ENCODE results near the gene FOXL2NB. TPM values are rescaled to one million over a fixed set of nuclear protein-coding genes. Genes with fewer than 3 reads are reported as not detected.

FOXL2NB gene
- total and polyA plus RNA-seq, 4 donors = not detected

GRCh38 chr3:138945709-138946662, 1.0 kb upstream of the FOXL2NB start:
- Histone ChIP-seq H3K27me3 (ENCODE audit: control insufficient read depth in 3 of 3, insufficient read depth in 3 of 3, low read length in 2 of 3) (peaks cover 0 to 95% (median 82%) of the 10 kb centered on the region in 3 donors), H3K4me3 (peak overlapping the region; percentile 17), H3K4me1 (ENCODE audit: control insufficient read depth in 5 of 5, insufficient read depth in 5 of 5, low read length in 5 of 5) (peaks cover 0 to 32% (median 13%) of the 10 kb centered on the region in 5 donors), H3K27ac (ENCODE audit: low read depth in 1 of 2, low read length in 1 of 2) (no peak overlapping the region), H3K9me3 (ENCODE audit: control insufficient read depth in 4 of 4, insufficient read depth in 3 of 4, low read length in 3 of 4) (peaks cover 0 to 7% (median 0%) of the 10 kb centered on the region in 4 donors), H3K9ac (ENCODE audit: insufficient read depth in 1 of 2, low read length in 2 of 2) (no peak overlapping the region), H3K36me3 (ENCODE audit: control insufficient read depth in 4 of 4, insufficient read depth in 4 of 4, low read length in 4 of 4) (no peaks in the 10 kb centered on the region)
- ATAC-seq (ENCODE audit: insufficient read depth, low FRiP score) = no peak
- 2 to 3% methylated on average over 102 to 120 of the region's 120 CpGs for WGBS, 2 donors
- no peak for TF ChIP-seq CTCF (IDR thresholded peaks at IDR 0.05; ENCODE audit: control extremely low read depth, extremely low read depth)
- DNase-seq = peak in 2 of 3 donors; percentile 10 to 22

GRCh38 chr3:138947495-138948121, 591 bp downstream of the FOXL2NB start:
- peak in 1 of 3 donors; percentile 10 for DNase-seq
- WGBS, 2 donors = 18 to 23% methylated on average over 21 of the region's 21 CpGs
- no peak for ATAC-seq (ENCODE audit: insufficient read depth, low FRiP score)

GRCh38 chr3:138948371-138949001, 1.5 kb downstream of the FOXL2NB start:
- 37 to 73% methylated on average over 3 of the region's 3 CpGs for WGBS, 2 donors
- Histone ChIP-seq H3K27ac (ENCODE audit: low read depth in 1 of 2, low read length in 1 of 2) (no peak overlapping the region), H3K36me3 (ENCODE audit: control insufficient read depth in 4 of 4, insufficient read depth in 4 of 4, low read length in 4 of 4) (no peaks in the 10 kb centered on the region)

More at GRCh38 chr3:138947495-138948121, 591 bp downstream of the FOXL2NB start:
- H3K36me3 ChIP-seq (ENCODE audit: control insufficient read depth in 4 of 4, insufficient read depth in 4 of 4, low read length in 4 of 4) = no peaks in the 10 kb centered on the region
- H3K9ac ChIP-seq (ENCODE audit: insufficient read depth in 1 of 2, low read length in 2 of 2) = no peak overlapping the region
- H3K9me3 ChIP-seq (ENCODE audit: control insufficient read depth in 4 of 4, insufficient read depth in 3 of 4, low read length in 3 of 4) = peaks cover 0 to 7% (median 0%) of the 10 kb centered on the region in 4 donors
- H3K27me3 ChIP-seq (ENCODE audit: control insufficient read depth in 3 of 3, insufficient read depth in 3 of 3, low read length in 2 of 3) = peaks cover 0 to 93% (median 82%) of the 10 kb centered on the region in 3 donors
- peaks cover 0 to 32% (median 13%) of the 10 kb centered on the region in 5 donors for H3K4me1 ChIP-seq (ENCODE audit: control insufficient read depth in 5 of 5, insufficient read depth in 5 of 5, low read length in 5 of 5)
- no peak overlapping the region for H3K4me3 ChIP-seq
- no peak overlapping the region for H3K27ac ChIP-seq (ENCODE audit: low read depth in 1 of 2, low read length in 1 of 2)
- TF ChIP-seq CTCF (IDR thresholded peaks at IDR 0.05; ENCODE audit: control extremely low read depth, extremely low read depth) = no peak

More at GRCh38 chr3:138948371-138949001, 1.5 kb downstream of the FOXL2NB start:
- Histone ChIP-seq H3K4me3 (no peak overlapping the region), H3K9me3 (ENCODE audit: control insufficient read depth in 4 of 4, insufficient read depth in 3 of 4, low read length in 3 of 4) (peaks cover 0 to 2% (median 0%) of the 10 kb centered on the region in 4 donors), H3K27me3 (ENCODE audit: control insufficient read depth in 3 of 3, insufficient read depth in 3 of 3, low read length in 2 of 3) (peaks cover 0 to 89% (median 76%) of the 10 kb centered on the region in 3 donors), H3K9ac (ENCODE audit: insufficient read depth in 1 of 2, low read length in 2 of 2) (no peak overlapping the region), H3K4me1 (ENCODE audit: control insufficient read depth in 5 of 5, insufficient read depth in 5 of 5, low read length in 5 of 5) (peaks cover 0 to 32% (median 13%) of the 10 kb centered on the region in 5 donors)
- ATAC-seq (ENCODE audit: insufficient read depth, low FRiP score) (no peak), DNase-seq (no peak)
- TF ChIP-seq CTCF (IDR thresholded peaks at IDR 0.05; ENCODE audit: control extremely low read depth, extremely low read depth) = no peak
